ENCODE results near the gene FXYD3. TPM values are rescaled to one million over a fixed set of nuclear protein-coding genes. Genes with fewer than 3 reads are reported as not detected.

FXYD3 gene, protein sequence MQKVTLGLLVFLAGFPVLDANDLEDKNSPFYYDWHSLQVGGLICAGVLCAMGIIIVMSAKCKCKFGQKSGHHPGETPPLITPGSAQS
- total RNA-seq = not detected in 2 replicates

DNA sequence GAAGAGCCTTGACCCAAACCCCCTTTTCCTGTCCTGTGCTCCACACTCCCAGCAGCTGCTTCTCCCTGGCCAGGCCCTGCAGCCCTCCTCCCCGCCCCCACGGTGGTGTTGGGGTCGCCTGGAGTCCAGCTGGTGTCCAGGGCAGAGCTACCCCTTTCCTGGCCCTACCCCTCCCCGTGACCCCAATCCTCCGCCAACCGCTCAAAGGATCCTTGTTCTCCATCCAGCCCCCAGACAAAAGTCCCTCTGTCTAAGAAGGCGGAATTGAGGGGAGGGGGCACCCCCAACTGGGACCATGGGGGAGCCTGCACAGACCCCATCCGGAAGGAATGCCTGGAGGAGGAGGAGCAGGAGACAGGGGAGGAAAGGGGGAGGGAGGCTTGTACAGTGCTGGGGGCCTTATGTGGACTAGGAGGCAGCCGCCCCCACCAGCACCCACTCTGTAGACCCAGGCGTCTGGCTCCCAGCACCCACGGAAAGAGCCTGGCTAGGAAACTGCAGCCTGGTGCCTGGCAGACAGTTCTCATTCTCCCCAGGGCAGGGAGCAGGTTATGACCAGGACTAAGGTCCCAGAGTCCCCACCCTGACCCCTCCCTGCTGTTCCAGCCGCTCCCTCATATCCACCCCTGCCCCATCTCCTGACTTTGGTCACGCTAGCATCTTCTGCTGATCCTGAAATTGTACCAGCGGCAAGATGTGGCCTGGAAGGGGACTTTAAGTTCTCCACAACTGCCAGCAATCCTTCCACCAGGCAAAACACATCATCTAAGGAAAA lies at the start of gene FXYD3:
Gene FXYD3, plus strand, starts transcription at position 647 of the 775 bp plus-strand sequence. CDS start 3,554 bp downstream, outside the sequence.

DNA sequence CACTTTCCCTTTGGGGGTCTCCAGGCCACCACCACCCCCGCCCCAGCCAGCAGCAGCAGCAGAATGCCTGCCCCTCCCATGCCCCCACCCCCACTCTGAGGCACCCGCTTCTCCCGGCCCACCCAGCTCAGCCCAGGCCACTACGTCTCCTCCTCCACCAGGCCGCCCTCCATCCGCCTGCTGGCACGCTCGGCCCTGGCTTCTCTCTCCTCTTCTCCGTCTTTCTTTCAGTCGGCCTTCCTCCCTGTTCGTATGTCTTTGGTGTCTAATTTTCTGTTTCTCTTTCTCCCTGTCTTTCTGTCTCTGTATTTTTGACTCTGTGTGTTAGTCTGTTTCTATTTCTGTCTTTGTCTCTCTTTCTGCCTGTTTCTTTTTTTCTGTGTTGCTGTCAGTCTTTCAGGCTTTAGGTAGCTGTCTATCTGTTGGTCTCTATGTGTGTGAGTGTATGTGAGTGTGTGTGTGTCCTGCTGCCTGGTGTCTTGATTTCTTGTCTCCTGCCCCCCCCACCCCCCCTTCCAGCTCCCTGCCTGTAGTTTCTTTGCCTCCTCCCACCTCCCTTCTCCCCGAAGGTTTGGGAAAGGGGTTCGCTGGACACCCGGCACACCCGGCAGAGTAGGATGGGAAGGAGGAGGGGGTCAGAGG lies 19.1 kb downstream of the FXYD3 start, which contains the start of gene LGI4:
Gene LGI4, minus strand, starts transcription at position 459 of the 642 bp plus-strand sequence. Its CDS starts 379 bp downstream, at position 80.

DNA sequence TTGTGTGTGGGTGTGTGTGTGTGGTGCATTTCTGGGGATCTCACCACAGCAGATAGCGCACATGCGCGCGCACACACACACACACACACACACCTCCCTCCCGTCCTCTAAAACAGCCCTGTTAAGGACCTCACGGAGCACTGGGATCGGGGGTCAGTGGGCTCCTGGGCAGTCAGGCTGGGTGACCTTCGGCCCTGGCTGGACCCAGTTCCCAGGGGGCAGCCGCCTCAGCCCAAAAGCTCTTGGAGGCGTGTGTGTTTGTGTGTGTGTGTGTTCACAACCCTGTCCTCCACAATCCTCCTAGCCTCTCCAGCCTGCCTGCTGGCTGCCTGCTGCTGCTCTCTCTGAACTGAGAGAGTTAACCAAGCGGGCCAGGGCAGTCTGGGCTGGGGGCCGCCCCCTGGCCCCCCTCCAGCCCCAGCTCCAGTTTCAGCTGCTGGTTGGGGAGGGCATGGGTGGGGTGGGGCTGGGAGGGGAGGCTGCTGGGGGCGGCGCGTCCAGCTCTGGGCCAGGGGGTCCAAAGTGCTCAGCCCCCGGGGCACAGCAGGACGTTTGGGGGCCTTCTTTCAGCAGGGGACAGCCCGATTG lies 22.8 kb downstream of the FXYD3 start, which contains the start of gene FXYD1:
Gene FXYD1, plus strand, starts transcription at position 520 of the 588 bp plus-strand sequence. CDS start 1,256 bp downstream, outside the sequence.

GRCh38 chr19:35143231-35143715 lies 27.6 kb downstream of the FXYD3 start, which contains the start of gene FXYD7:
Gene FXYD7, plus strand, starts transcription at chr19:35143255. Its CDS starts 79 bp downstream, at chr19:35143334.

DNA sequence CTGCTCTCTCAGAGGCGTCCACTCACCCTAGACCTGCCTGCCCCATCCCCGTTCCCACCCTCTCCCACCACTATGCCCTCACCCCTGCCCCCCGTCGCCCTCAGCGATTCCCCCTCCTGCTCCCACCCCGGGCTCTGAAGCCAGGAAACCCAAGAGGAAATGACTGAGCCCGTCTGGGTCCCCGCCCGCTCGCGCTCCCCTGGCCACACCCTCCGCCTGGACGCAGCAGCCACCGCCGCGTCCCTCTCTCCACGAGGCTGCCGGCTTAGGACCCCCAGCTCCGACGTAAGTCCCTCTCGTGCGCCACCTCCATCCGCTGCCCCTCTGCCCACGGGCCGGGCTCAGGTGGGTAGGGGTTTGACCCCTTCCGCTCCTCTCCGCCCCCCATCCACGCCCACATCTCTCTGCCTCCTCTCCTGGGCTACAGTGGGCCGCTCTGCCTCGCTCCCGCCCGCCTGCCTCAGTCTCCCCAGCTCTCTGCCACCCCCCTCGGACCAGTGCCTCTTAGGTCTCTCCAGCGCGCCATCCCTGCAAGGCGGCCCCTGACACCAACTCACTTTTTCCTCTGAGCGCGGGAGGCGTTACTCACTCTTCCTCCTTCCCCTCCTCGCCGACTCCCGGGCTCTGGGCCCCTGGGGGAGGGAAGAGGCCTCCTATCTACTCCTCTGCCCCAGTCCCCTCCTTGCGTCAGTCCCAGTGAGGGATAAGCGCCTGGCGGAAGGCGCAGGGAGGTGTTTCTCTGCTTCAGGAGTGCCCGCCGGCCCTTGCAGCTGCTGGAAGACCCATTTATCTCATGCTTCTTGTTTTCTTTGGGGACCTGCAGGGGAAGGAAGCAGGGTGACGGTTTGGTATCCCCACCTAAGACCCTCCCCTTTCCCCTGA lies 39.1 kb downstream of the FXYD3 start, which contains the start of gene FXYD5:
Gene FXYD5, plus strand, starts transcription at position 211 of the 882 bp plus-strand sequence. CDS start 816 bp downstream, outside the sequence.

Small RNAs within 50 kb of the gene (small RNA-seq; reads per million reads assigned to genes)
- not detected for gene AC020907.2

Other genes with a start within 250 kb of the FXYD3 start
- 2.6 and 2.7 TPM in 2 replicates for gene ZNF30, start 188.9 kb upstream of the FXYD3 start, total RNA-seq
- 3.1 and 3.7 TPM in 2 replicates for gene ZNF792, start 151.6 kb upstream of the FXYD3 start, total RNA-seq
- 21.3 and 31.5 TPM in 2 replicates for gene GRAMD1A, start 115.5 kb upstream of the FXYD3 start, total RNA-seq
- 2.2 TPM in 2 replicates for gene SCN1B, start 85.4 kb upstream of the FXYD3 start, total RNA-seq
- gene HPN, start 74.1 kb upstream of the FXYD3 start, total RNA-seq = not detected in 2 replicates
- under 0.01 and 0.20 TPM in 2 replicates for gene LGI4, start 19.2 kb downstream of the FXYD3 start, total RNA-seq
- 1.5 TPM in 1 of 2 replicates, not detected in the other for gene FXYD1, start 23.0 kb downstream of the FXYD3 start, total RNA-seq
- not detected in 2 replicates for gene FXYD7, start 27.4 kb downstream of the FXYD3 start, total RNA-seq
- gene FXYD5, start 38.9 kb downstream of the FXYD3 start, total RNA-seq = 64.9 and 80.5 TPM in 2 replicates
- gene FAM187B, start 112.9 kb downstream of the FXYD3 start, total RNA-seq = not detected in 2 replicates
- gene LSR, start 133.2 kb downstream of the FXYD3 start, total RNA-seq = 0.73 and 0.98 TPM in 2 replicates
- gene USF2, start 153.1 kb downstream of the FXYD3 start, total RNA-seq = 53.6 and 59.4 TPM in 2 replicates
- gene HAMP, start 166.7 kb downstream of the FXYD3 start, total RNA-seq = not detected in 2 replicates
- gene MAG, start 176.3 kb downstream of the FXYD3 start, total RNA-seq = 0.59 TPM in 1 of 2 replicates, not detected in the other
- gene CD22, start 213.4 kb downstream of the FXYD3 start, total RNA-seq = 1.4 TPM in 1 of 2 replicates, not detected in the other
- gene FFAR1, start 232.1 kb downstream of the FXYD3 start, total RNA-seq = not detected in 2 replicates
- gene FFAR3, start 242.6 kb downstream of the FXYD3 start, total RNA-seq = not detected in 2 replicates